Adrenal gland (tissue), 12 donors: Measurements from ENCODE around the gene VSIG2. TPM values are rescaled to one million over a fixed set of nuclear protein-coding genes. Genes with fewer than 3 reads are reported as not detected.
A peak's percentile ranks its signal among the peaks of the same experiment; 100 is the strongest.

Experiments
- DNase-seq, 7 donors: peaks; one replicate each; pipeline ENCODE4 v3.0.0-alpha.2; 2019 to 2020
- H3K27ac ChIP-seq, 5 donors: fragments of 200-600 bp; sonication (generic) in 4 of 5; 1 replicate in 3 of 5; 2 replicates in 2 of 5; pipeline versions ENCODE4 v1.5.1 to v1.8.0; 2016 to 2020; ENCODE audit warnings: mild to moderate bottlenecking in 1 of 5
- H3K27me3 ChIP-seq: fragments of 200-600 bp; 2 replicates; pipeline ENCODE4 v1.8.0; 2021
- H3K36me3 ChIP-seq, 2 donors: fragments of 200-600 bp; replicated peaks in 1 of 2; 1 replicate in 1 of 2; 2 replicates in 1 of 2; pipeline versions ENCODE4 v1.5.1 to v1.8.0; 2018 to 2022
- H3K4me1 ChIP-seq, 2 donors: fragments of 200-600 bp; replicated peaks in 1 of 2; 1 replicate in 1 of 2; 2 replicates in 1 of 2; pipeline versions ENCODE4 v1.5.1 to v1.8.0; 2018 to 2021
- H3K4me3 ChIP-seq, 4 donors: fragments of 200-600 bp; sonication (generic) in 3 of 4; one replicate each; pipeline ENCODE4 v1.5.1; 2016 to 2018
- H3K9me3 ChIP-seq, 3 donors: fragments of 200-600 bp; sonication (generic) in 1 of 3; replicated peaks in 1 of 3; 1 replicate in 2 of 3; 2 replicates in 1 of 3; pipeline versions ENCODE4 v1.5.1 to v1.8.0; 2016 to 2021
- POLR2A ChIP-seq, 2 donors: fragments of 450-650 bp; IDR thresholded peaks; one replicate each; pipeline ENCODE4 v1.6.1; 2017; ENCODE audit warnings: antibody characterized with exemption in 2 of 2, mild to moderate bottlenecking in 2 of 2, moderate library complexity in 1 of 2
- WGBS, 4 donors: extraction: QIAGEN DNeasy Blood & Tissue Kit in 2 of 4; methylation state at CpG; one replicate each; pipeline versions ENCODE4 v1.1.5 to v1.1.7; 2013 to 2017; 5-methylcytosine and 5-hydroxymethylcytosine counted together
- intact Hi-C, 2 donors: fragments of 100-400 bp; cut with DNase I; formaldehyde crosslinking; loops; one replicate each; pipeline versions ENCODE4 v1.14.1 to v1.15.0; 2022 to 2023
- polyA plus RNA-seq, 3 donors: library from polyadenylated mRNA; stranded (reverse); fragments of 200-250 nt in 2 of 3; fragments of 350-450 nt in 1 of 3; fragmentation: Illumina TruSeq in 1 of 3; extraction: RNeasy Lipid Tissue Mini Kit (QIAGEN cat#74804) in 1 of 3; gene quantifications; one replicate each; pipeline ENCODE4 v1.2.3, GENCODE V29; 2013 to 2014
- total RNA-seq, 9 donors: library from RNA; depleted of rRNA in 4 of 9; stranded (reverse); fragments of >200 nt in 4 of 9; fragments of 120-200 nt in 1 of 9; fragmentation: NEBNext Ultra II Directional in 1 of 9; extraction: Animal tissue kit (Norgen Biotek cat#: 25700) in 1 of 9; gene quantifications; one replicate each; pipeline versions ENCODE4 v1.1.0 to v1.2.4, GENCODE V29; 2013 to 2023
- TF ChIP-seq, protein P1 (sequence below), 6 experiments: fragments of 450-650 bp in 4 of 6; fragments of 200-600 bp in 2 of 6; sonication (generic) in 1 of 6; IDR thresholded peaks; 1 replicate in 5 of 6; 2 replicates in 1 of 6; pipeline versions ENCODE4 v1.5.1 to v1.8.0; 2016 to 2021; ENCODE audit warnings: antibody characterized with exemption in 6 of 6, mild to moderate bottlenecking in 2 of 6, moderate library complexity in 1 of 6
- donor health status: healthy with polysubstance abuse.
- donor health status: Bipolar disorder and iron deficiency.
- donor health status: DM: yes; HTN: yes; CAD: no.
- donor health status: DM: no; HTN: no; CAD: no.
- donor health status: DM: no; HTN: no; CAD: no.
- donor health status: DM: yes; HTN: yes; CAD: no.

Gene VSIG2
- total and polyA plus RNA-seq, 12 donors: 0.11 to 2.4 (median 0.48) TPM; not detected in 4

DNA sequence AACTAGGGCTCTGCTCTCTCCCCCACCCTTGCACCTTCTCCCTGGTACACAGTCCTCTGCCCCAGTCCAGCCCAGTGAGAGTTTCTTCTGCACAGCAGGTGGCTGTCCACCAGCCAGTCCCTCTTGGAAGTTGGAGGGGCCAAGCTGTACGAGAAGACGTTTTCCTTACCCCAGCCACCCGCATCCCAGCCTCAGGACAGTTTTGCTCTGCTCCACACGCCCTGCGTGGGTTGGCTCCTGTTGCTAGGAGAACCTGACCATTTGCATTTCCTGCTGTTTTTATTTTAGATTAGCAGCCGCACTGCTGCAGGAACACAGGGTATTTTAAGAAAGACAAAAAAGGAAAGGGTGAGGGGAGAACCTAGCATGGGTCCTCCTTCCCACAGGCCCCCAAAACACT is 29.9 kb downstream of the VSIG2 start:
- no peak for DNase-seq
- peaks cover 5 to 21% of the 10 kb centered on the region in 2 donors for H3K4me1 ChIP-seq
- no peaks in the 10 kb centered on the region for H3K36me3 ChIP-seq
- H3K4me3 ChIP-seq: no peak overlapping the region
- H3K9me3 ChIP-seq: no peaks in the 10 kb centered on the region
- intact Hi-C loops: no loop called here
- H3K27me3 ChIP-seq: peaks cover 14% of the 10 kb centered on the region
- TF ChIP-seq, protein P1, sequence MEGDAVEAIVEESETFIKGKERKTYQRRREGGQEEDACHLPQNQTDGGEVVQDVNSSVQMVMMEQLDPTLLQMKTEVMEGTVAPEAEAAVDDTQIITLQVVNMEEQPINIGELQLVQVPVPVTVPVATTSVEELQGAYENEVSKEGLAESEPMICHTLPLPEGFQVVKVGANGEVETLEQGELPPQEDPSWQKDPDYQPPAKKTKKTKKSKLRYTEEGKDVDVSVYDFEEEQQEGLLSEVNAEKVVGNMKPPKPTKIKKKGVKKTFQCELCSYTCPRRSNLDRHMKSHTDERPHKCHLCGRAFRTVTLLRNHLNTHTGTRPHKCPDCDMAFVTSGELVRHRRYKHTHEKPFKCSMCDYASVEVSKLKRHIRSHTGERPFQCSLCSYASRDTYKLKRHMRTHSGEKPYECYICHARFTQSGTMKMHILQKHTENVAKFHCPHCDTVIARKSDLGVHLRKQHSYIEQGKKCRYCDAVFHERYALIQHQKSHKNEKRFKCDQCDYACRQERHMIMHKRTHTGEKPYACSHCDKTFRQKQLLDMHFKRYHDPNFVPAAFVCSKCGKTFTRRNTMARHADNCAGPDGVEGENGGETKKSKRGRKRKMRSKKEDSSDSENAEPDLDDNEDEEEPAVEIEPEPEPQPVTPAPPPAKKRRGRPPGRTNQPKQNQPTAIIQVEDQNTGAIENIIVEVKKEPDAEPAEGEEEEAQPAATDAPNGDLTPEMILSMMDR (IDR thresholded peaks at IDR 0.05): no peak
- TF ChIP-seq POLR2A (IDR thresholded peaks at IDR 0.05): no peak
- no peak overlapping the region for H3K27ac ChIP-seq
- 33 to 42% (median 36%) methylated on average over 4 to 6 of the region's 6 CpGs for WGBS, 4 donors

DNA sequence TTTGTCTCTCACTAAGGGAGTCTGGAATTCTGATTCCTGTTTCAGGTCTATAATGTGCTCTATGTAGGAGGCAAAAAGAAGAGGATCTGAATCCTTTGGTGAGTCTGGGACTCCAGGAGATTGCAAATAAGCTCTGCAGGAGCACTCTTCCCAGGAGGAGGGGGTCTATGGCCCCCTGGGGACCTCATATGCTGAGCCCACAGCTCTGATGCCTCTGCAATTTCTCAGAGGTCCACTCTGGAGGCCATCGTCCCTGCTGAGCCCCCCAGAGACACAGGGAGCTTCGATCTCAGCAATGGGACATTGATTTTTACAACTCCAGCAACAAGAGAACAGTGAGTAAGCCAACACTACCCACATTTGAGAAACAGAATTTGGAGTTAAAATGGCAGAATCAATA is 32.5 kb downstream of the VSIG2 start:
- intact Hi-C loops: no loop called here
- TF ChIP-seq, protein P1 (IDR thresholded peaks at IDR 0.05): no peak
- no peak for TF ChIP-seq POLR2A (IDR thresholded peaks at IDR 0.05)

DNA sequence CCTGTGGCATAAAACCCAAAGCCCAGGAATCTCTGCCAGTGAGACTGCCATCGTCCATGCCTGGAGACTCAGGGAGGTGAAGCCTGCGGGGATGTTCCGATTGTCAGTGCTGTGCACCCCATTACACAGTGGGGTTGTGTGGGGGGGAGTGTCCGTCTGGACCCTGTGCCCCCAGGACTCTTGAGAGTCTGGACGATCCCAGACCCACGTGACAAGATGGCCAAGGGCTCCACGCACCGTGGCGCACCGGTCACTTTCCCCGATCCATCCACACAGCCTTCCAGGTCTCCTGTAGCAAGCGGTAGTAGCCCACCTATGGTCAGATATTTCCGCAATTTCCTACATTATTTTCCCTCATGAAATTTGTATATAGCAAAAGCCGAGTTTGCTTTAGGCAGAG is 33.3 kb downstream of the VSIG2 start:
- H3K9me3 ChIP-seq: no peaks in the 10 kb centered on the region
- 39 to 45% (median 40%) methylated on average over 13 to 14 of the region's 14 CpGs for WGBS, 4 donors
- no peak overlapping the region for H3K27ac ChIP-seq
- peak overlapping the region in 1 of 4 donors; percentile 33 for H3K4me3 ChIP-seq
- H3K4me1 ChIP-seq: peaks cover 5 to 12% of the 10 kb centered on the region in 2 donors
- peaks cover 14% of the 10 kb centered on the region for H3K27me3 ChIP-seq
- H3K36me3 ChIP-seq: no peaks in the 10 kb centered on the region
- intact Hi-C loops: no loop called here
- TF ChIP-seq, protein P1 (IDR thresholded peaks at IDR 0.05): no peak
- TF ChIP-seq POLR2A (IDR thresholded peaks at IDR 0.05): no peak
- DNase-seq: no peak

More for the DNA sequence above, 32.5 kb downstream of the VSIG2 start:
- WGBS, 4 donors: 30 to 48% (median 40%) methylated on average over 2 of the region's 2 CpGs
- DNase-seq: no peak
- H3K4me1 ChIP-seq: peaks cover 5 to 12% of the 10 kb centered on the region in 2 donors
- H3K27ac ChIP-seq: no peak overlapping the region
- no peaks in the 10 kb centered on the region for H3K9me3 ChIP-seq
- peaks cover 14% of the 10 kb centered on the region for H3K27me3 ChIP-seq
- H3K36me3 ChIP-seq: no peaks in the 10 kb centered on the region
- H3K4me3 ChIP-seq: no peak overlapping the region

DNA sequence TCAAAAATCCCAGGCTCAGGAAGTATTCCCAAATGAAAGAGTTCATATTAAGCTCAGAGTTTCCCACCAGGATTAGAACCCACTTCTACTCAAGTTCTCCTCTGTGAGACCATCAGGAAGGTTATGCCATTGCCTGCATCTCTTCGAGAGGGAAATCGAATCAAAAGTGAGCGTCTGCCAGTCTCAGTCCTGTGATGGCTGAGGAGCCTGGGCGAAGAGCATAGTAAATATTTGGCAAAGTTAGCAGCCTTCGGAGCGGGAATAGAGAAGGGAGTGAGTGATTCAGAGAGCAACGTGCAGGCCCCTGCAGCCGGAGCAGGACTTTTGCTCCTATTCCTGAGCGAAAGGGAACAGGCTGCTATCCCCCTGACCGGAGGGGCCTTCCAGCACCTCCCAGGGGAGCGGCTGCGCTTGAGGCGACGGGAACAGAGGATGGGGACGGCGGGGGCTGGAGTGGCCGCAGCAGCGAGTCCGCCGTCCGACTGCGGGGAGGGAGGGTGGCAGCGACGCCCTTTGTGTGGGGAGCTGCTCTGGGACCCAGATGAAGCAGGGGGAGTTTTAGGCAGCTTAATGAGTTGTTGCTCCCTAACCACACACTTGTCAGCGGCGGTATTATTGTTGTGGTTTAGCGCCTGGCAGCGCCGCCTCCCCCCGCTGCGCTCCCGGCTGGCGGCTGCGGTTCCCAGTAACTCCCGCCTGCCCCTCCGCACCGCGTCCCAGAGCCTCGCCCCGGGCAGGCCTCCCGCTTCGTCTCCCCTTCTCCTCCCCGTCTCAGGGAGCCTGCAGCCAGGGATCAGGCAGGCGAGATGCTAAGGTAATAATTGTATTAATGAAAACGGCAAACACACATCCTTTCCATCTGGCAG is 34.0 kb downstream of the VSIG2 start:
- no peak overlapping the region for H3K27ac ChIP-seq

More for the DNA sequence above, 34.0 kb downstream of the VSIG2 start:
- Histone ChIP-seq H3K27me3 (peaks cover 12% of the 10 kb centered on the region), H3K9me3 (no peaks in the 10 kb centered on the region), H3K4me1 (peaks cover 5 to 12% of the 10 kb centered on the region in 2 donors), H3K4me3 (peak overlapping the region in 2 of 4 donors; percentile 18 to 33), H3K36me3 (no peaks in the 10 kb centered on the region)
- TF ChIP-seq, protein P1 (IDR thresholded peaks at IDR 0.05): no peak
- TF ChIP-seq POLR2A (IDR thresholded peaks at IDR 0.05): no peak
- 1 to 2% (median 1%) methylated on average over 16 to 45 of the region's 45 CpGs for WGBS, 4 donors
- no peak for DNase-seq
- intact Hi-C loops: no loop called here
